ENCODE data around the gene MGAT4A. TPM values are rescaled to one million over a fixed set of nuclear protein-coding genes. Genes with fewer than 3 reads are reported as not detected.
A peak's percentile ranks its signal among the peaks of the same experiment; 100 is the strongest.
"Not testable (repeated sequence)": the region's sequence is repeated elsewhere in the genome, so short reads cannot be mapped to it uniquely, and the experiment has no call there.

The MGAT4A gene
- total RNA-seq, 1 donor from 2014 or later: 15.7 TPM

GRCh38 chr2:98759338-98759737, 28.4 kb upstream of the MGAT4A start:
- no peaks in the 10 kb centered on the region for H3K27me3 Mint-ChIP-seq
- ATAC-seq (ENCODE audit: low read depth) (no peak), DNase-seq (no peak)
- POLR2A ChIA-PET: no interaction called here
- H3K4me1 Mint-ChIP-seq: peaks cover 75% of the 10 kb centered on the region
- peak overlapping the region; percentile 16 for H3K4me3 Mint-ChIP-seq
- TF ChIP-seq, protein P1, sequence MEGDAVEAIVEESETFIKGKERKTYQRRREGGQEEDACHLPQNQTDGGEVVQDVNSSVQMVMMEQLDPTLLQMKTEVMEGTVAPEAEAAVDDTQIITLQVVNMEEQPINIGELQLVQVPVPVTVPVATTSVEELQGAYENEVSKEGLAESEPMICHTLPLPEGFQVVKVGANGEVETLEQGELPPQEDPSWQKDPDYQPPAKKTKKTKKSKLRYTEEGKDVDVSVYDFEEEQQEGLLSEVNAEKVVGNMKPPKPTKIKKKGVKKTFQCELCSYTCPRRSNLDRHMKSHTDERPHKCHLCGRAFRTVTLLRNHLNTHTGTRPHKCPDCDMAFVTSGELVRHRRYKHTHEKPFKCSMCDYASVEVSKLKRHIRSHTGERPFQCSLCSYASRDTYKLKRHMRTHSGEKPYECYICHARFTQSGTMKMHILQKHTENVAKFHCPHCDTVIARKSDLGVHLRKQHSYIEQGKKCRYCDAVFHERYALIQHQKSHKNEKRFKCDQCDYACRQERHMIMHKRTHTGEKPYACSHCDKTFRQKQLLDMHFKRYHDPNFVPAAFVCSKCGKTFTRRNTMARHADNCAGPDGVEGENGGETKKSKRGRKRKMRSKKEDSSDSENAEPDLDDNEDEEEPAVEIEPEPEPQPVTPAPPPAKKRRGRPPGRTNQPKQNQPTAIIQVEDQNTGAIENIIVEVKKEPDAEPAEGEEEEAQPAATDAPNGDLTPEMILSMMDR (IDR thresholded peaks at IDR 0.05): no peak
- peak overlapping the region; percentile 66 for H3K27ac Mint-ChIP-seq
- no peaks in the 10 kb centered on the region for H3K36me3 Mint-ChIP-seq (ENCODE audit: low read depth)
- intact Hi-C loops (cut with micrococcal nuclease): loop anchor here (2.0 to 10.0 kb wide), 2 partner anchors 29 to 305 kb away; partner anchors contain the start of gene MGAT4A
- CTCF ChIA-PET: interaction anchor here (0.7 kb wide), 1 partner anchor 29 kb away, joined by 3 read pairs; no protein-coding TSS in a partner anchor
- H3K9me3 Mint-ChIP-seq: no peaks in the 10 kb centered on the region

DNA sequence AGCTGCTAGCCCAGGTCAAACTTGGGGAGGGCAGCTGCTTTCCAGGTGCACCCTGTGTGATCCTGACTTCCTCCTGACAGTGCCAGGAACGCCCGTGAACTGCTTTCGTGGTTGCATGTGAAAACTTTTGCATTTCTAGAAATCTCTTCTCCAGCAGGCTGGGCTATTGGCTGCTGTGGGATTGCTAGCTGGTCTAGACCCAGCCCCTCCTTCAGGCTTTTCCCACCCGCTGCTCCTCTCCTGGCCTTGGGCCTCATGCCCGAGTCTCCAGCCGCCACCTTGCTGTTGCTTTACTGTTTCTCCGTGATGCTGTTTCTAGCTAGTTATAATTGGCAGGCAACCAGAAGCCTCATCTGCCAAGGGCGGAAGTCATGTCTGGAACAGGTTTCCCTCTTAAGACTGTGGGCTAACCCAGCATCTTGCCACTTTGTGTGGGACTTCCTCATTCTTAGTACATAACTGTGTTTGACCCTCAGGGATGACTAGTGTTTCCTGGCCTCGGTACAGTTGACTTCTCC, 27.0 kb upstream of the MGAT4A start:
- TF ChIP-seq, protein P1 (IDR thresholded peaks at IDR 0.05): no peak
- peak overlapping the region; percentile 64 for H3K4me3 Mint-ChIP-seq
- H3K9me3 Mint-ChIP-seq: no peaks in the 10 kb centered on the region
- ATAC-seq (ENCODE audit: low read depth) (peak; percentile 93), DNase-seq (no peak)
- no peaks in the 10 kb centered on the region for H3K27me3 Mint-ChIP-seq
- peak overlapping the region; percentile 67 for H3K27ac Mint-ChIP-seq
- POLR2A ChIA-PET: interaction anchor here (1.4 kb wide), 1 partner anchor 27 kb away, joined by 15 read pairs; the partner anchor contains the start of gene MGAT4A
- CTCF ChIA-PET: interaction anchor here (0.9 to 1.1 kb wide), 2 partner anchors 28 to 109 kb away, joined by 4 read pairs; no protein-coding TSS in a partner anchor
- H3K36me3 Mint-ChIP-seq (ENCODE audit: low read depth): no peaks in the 10 kb centered on the region
- peaks cover 62% of the 10 kb centered on the region for H3K4me1 Mint-ChIP-seq
- intact Hi-C loops (cut with micrococcal nuclease): loop anchor here (2.0 to 10.0 kb wide), 2 partner anchors 27 to 303 kb away; partner anchors contain the start of gene MGAT4A

GRCh38 chr2:98753801-98754200, 22.9 kb upstream of the MGAT4A start:
- Mint-ChIP-seq H3K4me1 (peaks cover 29% of the 10 kb centered on the region), H3K27ac (no peak overlapping the region), H3K9me3 (no peaks in the 10 kb centered on the region), H3K4me3 (no peak overlapping the region), H3K36me3 (ENCODE audit: low read depth) (no peaks in the 10 kb centered on the region), H3K27me3 (no peaks in the 10 kb centered on the region)
- TF ChIP-seq, protein P1 (IDR thresholded peaks at IDR 0.05): no peak
- intact Hi-C loops (cut with micrococcal nuclease): loop anchor here (10.0 kb wide), 1 partner anchor 299 kb away; no protein-coding TSS in a partner anchor
- ChIA-PET POLR2A (no interaction called here), CTCF (no interaction called here)
- no peak for ATAC-seq (ENCODE audit: low read depth)
- no peak for DNase-seq

DNA sequence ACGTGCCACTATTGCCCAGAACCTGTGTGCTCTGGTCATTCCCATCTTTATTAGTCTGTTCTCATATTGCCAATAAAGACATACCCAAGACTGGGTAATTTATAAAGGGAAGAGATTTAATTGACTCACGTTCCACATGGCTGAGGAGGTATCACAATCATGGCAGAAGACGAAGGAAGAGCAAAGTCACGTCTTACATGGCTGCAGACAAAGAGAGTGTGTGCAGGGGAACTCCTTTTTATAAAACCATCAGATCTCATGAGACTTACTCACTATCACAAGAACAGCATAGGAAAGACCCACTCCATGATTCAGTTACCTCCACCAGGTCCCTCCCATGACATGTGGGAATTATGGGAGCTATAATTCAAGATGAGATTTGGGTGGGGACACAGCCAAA, 21.8 kb upstream of the MGAT4A start:
- POLR2A ChIA-PET: not testable (repeated sequence)

GRCh38 chr2:98751748-98752147, 20.8 kb upstream of the MGAT4A start:
- no peaks in the 10 kb centered on the region for H3K36me3 Mint-ChIP-seq (ENCODE audit: low read depth)
- H3K9me3 Mint-ChIP-seq: no peaks in the 10 kb centered on the region
- no peak overlapping the region for H3K4me3 Mint-ChIP-seq
- no peak for ATAC-seq (ENCODE audit: low read depth)
- no peaks in the 10 kb centered on the region for H3K27me3 Mint-ChIP-seq
- ChIA-PET POLR2A (no interaction called here), CTCF (no interaction called here)
- TF ChIP-seq, protein P1 (IDR thresholded peaks at IDR 0.05): no peak
- intact Hi-C loops (cut with micrococcal nuclease): loop anchor here (10.0 kb wide), 1 partner anchor 297 kb away; no protein-coding TSS in a partner anchor
- DNase-seq: no peak
- H3K27ac Mint-ChIP-seq: no peak overlapping the region
- H3K4me1 Mint-ChIP-seq: peaks cover 23% of the 10 kb centered on the region

More for the DNA sequence above, 21.8 kb upstream of the MGAT4A start:
- ATAC-seq (ENCODE audit: low read depth); H3K4me3 Mint-ChIP-seq; H3K27me3 Mint-ChIP-seq; H3K36me3 Mint-ChIP-seq (ENCODE audit: low read depth); DNase-seq; CTCF ChIA-PET; H3K27ac Mint-ChIP-seq; H3K9me3 Mint-ChIP-seq: not testable (repeated sequence)
- H3K4me1 Mint-ChIP-seq: peaks cover 29% of the 10 kb centered on the region
- intact Hi-C loops (cut with micrococcal nuclease): loop anchor here (10.0 kb wide), 1 partner anchor 298 kb away; no protein-coding TSS in a partner anchor

Data from activated B cell treated with CpG ODN at 0.5 μM for 24 hours (primary cell).